HEK293 (cell line): ENCODE measurements around the gene NEDD1.

Source experiments
- CTCF ChIA-PET: fragments of 350-600 bp; formaldehyde crosslinking; extraction: SDS; loops from one replicate; lab custom pipeline; 2021; ENCODE audit warnings: antibody characterized with exemption; lab: Yijun Ruan, JAX
- POLR2A ChIA-PET: fragments of 300-600 bp; formaldehyde crosslinking; extraction: SDS; loops from one replicate; lab custom pipeline; 2020; ENCODE audit warnings: antibody characterized with exemption, inconsistent platforms; lab: Yijun Ruan, JAX
- H3K27ac ChIP-seq: fragments of 200-500 bp; sonication (Bioruptor generic); 2 replicates; pipeline ENCODE4 v1.5.1; 2014; ENCODE audit warnings: low read depth, low read length, control low read depth, inconsistent platforms; ENCODE audit errors: extremely low read depth
- H3K36me3 ChIP-seq, 2 experiments: fragments of 200-500 bp in 1 of 2; sonication (Bioruptor generic) in 1 of 2; 1 replicate in 1 of 2; 2 replicates in 1 of 2; pipeline ENCODE4 v1.5.1; 2014 to 2017; ENCODE audit warnings: inconsistent platforms in 2 of 2, low read length in 2 of 2; ENCODE audit not compliant: control insufficient read depth in 2 of 2, insufficient read depth in 1 of 2
- H3K4me1 ChIP-seq: fragments of 200-500 bp; sonication (Bioruptor generic); 2 replicates; pipeline ENCODE4 v1.5.1; 2014; ENCODE audit warnings: mild to moderate bottlenecking, low read length, inconsistent platforms; ENCODE audit not compliant: control insufficient read depth, insufficient read depth
- H3K4me3 ChIP-seq: 2 replicates; pipeline ENCODE4 v1.5.1; 2011; ENCODE audit warnings: low read depth, mild to moderate bottlenecking, control low read depth, low read length, moderate library complexity
- H3K9me3 ChIP-seq: fragments of 200-500 bp; sonication (Bioruptor generic); 2 replicates; pipeline ENCODE4 v1.5.1; 2014; ENCODE audit warnings: low read depth, low read length, inconsistent platforms; ENCODE audit not compliant: control insufficient read depth, insufficient read depth
- ELK4 ChIP-seq: IDR thresholded peaks from 2 replicates; pipeline ENCODE4 v1.6.1; 2011; ENCODE audit warnings: mild to moderate bottlenecking, low read depth, low read length, borderline replicate concordance
- HOXA7 ChIP-seq: sonication (generic); formaldehyde crosslinking; IDR thresholded peaks from 2 replicates; pipeline ENCODE4 v1.8.1; 2022; ENCODE audit warnings: missing genetic modification reagents, borderline replicate concordance
- KLF1 ChIP-seq: fragments of 450-650 bp; formaldehyde crosslinking; IDR thresholded peaks from 2 replicates; pipeline ENCODE4 v1.5.1; 2016; ENCODE audit warnings: missing biosample characterization, missing genetic modification characterization
- KLF10 ChIP-seq: fragments of 450-650 bp; IDR thresholded peaks from 2 replicates; pipeline ENCODE4 v1.5.1; 2018; ENCODE audit warnings: missing biosample characterization, mild to moderate bottlenecking, missing genetic modification characterization
- KLF17 ChIP-seq: fragments of 450-650 bp; formaldehyde crosslinking; IDR thresholded peaks from 2 replicates; pipeline ENCODE4 v1.5.1; 2016; ENCODE audit warnings: missing biosample characterization, missing genetic modification characterization
- KLF7 ChIP-seq: fragments of 450-650 bp; formaldehyde crosslinking; IDR thresholded peaks from 2 replicates; pipeline ENCODE4 v1.5.1; 2016; ENCODE audit warnings: missing biosample characterization, missing genetic modification characterization, borderline replicate concordance
- PRDM4 ChIP-seq: fragments of 450-650 bp; formaldehyde crosslinking; IDR thresholded peaks from 2 replicates; pipeline ENCODE4 v1.5.1; 2017; ENCODE audit warnings: missing biosample characterization, missing genetic modification characterization
- TSHZ1 ChIP-seq: fragments of 450-650 bp; formaldehyde crosslinking; IDR thresholded peaks from 2 replicates; pipeline ENCODE4 v1.5.1; 2016; ENCODE audit warnings: missing biosample characterization, missing genetic modification characterization, borderline replicate concordance
- ZBTB1 ChIP-seq: fragments of 450-650 bp; formaldehyde crosslinking; IDR thresholded peaks from 2 replicates; pipeline ENCODE4 v1.5.1; 2016; ENCODE audit warnings: missing biosample characterization, missing genetic modification characterization
- ZBTB44 ChIP-seq: fragments of 450-650 bp; IDR thresholded peaks from 2 replicates; pipeline ENCODE4 v1.5.1; 2018; ENCODE audit warnings: missing biosample characterization, mild to moderate bottlenecking, missing genetic modification characterization
- ZFP69B ChIP-seq: fragments of 450-650 bp; formaldehyde crosslinking; IDR thresholded peaks from 2 replicates; pipeline ENCODE4 v1.5.1; 2016; ENCODE audit warnings: missing biosample characterization, missing genetic modification characterization
- ZNF19 ChIP-seq: fragments of 450-650 bp; formaldehyde crosslinking; IDR thresholded peaks from 2 replicates; pipeline ENCODE4; 2016; ENCODE audit warnings: missing biosample characterization, missing genetic modification characterization, low read depth
- ZNF239 ChIP-seq: fragments of 450-650 bp; formaldehyde crosslinking; IDR thresholded peaks from 2 replicates; pipeline ENCODE4 v1.5.1; 2016; ENCODE audit warnings: missing biosample characterization, missing genetic modification characterization
- ZNF24 ChIP-seq: fragments of 450-650 bp; formaldehyde crosslinking; IDR thresholded peaks from 2 replicates; pipeline ENCODE4 v1.5.1; 2016; ENCODE audit warnings: missing biosample characterization, missing genetic modification characterization
- ZNF354C ChIP-seq: fragments of 450-650 bp; formaldehyde crosslinking; IDR thresholded peaks from 2 replicates; pipeline ENCODE4 v1.5.1; 2016; ENCODE audit warnings: missing biosample characterization, missing genetic modification characterization, low read depth, borderline replicate concordance
- ZNF423 ChIP-seq: fragments of 450-650 bp; formaldehyde crosslinking; IDR thresholded peaks from 2 replicates; pipeline ENCODE4 v1.5.1; 2016; ENCODE audit warnings: missing biosample characterization, missing genetic modification characterization
- ZNF513 ChIP-seq: fragments of 450-650 bp; IDR thresholded peaks from 2 replicates; pipeline ENCODE4 v1.5.1; 2018; ENCODE audit warnings: missing biosample characterization, missing genetic modification characterization
- ZNF561 ChIP-seq: fragments of 450-650 bp; IDR thresholded peaks from 2 replicates; pipeline ENCODE4 v1.5.1; 2018; ENCODE audit warnings: missing biosample characterization, missing genetic modification characterization, borderline replicate concordance
- ZNF621 ChIP-seq: fragments of 450-650 bp; formaldehyde crosslinking; IDR thresholded peaks from 2 replicates; pipeline ENCODE4 v1.5.1; 2017; ENCODE audit warnings: missing biosample characterization, missing genetic modification characterization
- ZNF692 ChIP-seq: fragments of 450-650 bp; formaldehyde crosslinking; IDR thresholded peaks from 2 replicates; pipeline ENCODE4 v1.5.1; 2016; ENCODE audit warnings: missing biosample characterization, missing genetic modification characterization
- ZNF76 ChIP-seq: fragments of 450-650 bp; formaldehyde crosslinking; IDR thresholded peaks from 2 replicates; pipeline ENCODE4; 2016; ENCODE audit warnings: low read depth, missing biosample characterization, missing genetic modification characterization, borderline replicate concordance
- ZNF791 ChIP-seq: fragments of 450-650 bp; formaldehyde crosslinking; IDR thresholded peaks from 2 replicates; pipeline ENCODE4 v1.5.1; 2016; ENCODE audit warnings: missing biosample characterization, missing genetic modification characterization
- ZSCAN5A ChIP-seq: fragments of 450-650 bp; formaldehyde crosslinking; IDR thresholded peaks from 2 replicates; pipeline ENCODE4 v1.5.1; 2016; ENCODE audit warnings: missing biosample characterization, missing genetic modification characterization

NEDD1 gene

GRCh38 chr12:96994900-96995299, 87.8 kb downstream of the NEDD1 start (continued):
- no peak for TF ChIP-seq TSHZ1 (tag by site-specific recombination)
- no peak for TF ChIP-seq KLF17 (tag by site-specific recombination)
- TF ChIP-seq KLF10, result no peak
- TF ChIP-seq ELK4, result no peak
- no peak for TF ChIP-seq KLF1 (tag by site-specific recombination)
- TF ChIP-seq ZNF621 (tag by site-specific recombination), result no peak
- TF ChIP-seq ZNF423 (tag by site-specific recombination), result no peak
- no peak for TF ChIP-seq ZNF19 (tag by site-specific recombination)
- no peak for TF ChIP-seq ZNF76 (tag by site-specific recombination)
- TF ChIP-seq ZFP69B (tag by site-specific recombination), result no peak
- no peak for TF ChIP-seq HOXA7 (CRISPR knock-in tag)

GRCh38 chr12:96995861-96996260, 88.8 kb downstream of the NEDD1 start:
- POLR2A ChIA-PET, result no interaction called here
- H3K4me3 ChIP-seq, result no peak overlapping the region
- CTCF ChIA-PET, result interaction anchor here (0.6 to 1.6 kb wide), 3 partner anchors 10 to 313 kb away, joined by 3 to 8 read pairs (median 3); no protein-coding TSS in a partner anchor
- TF ChIP-seq PRDM4 (tag by site-specific recombination) (no peak), ZNF239 (tag by site-specific recombination) (no peak), ZNF24 (tag by site-specific recombination) (no peak), ZBTB1 (tag by site-specific recombination) (no peak), ZBTB44 (tag by site-specific recombination) (no peak), ZNF513 (tag by site-specific recombination) (no peak), ZSCAN5A (no peak), ZNF354C (no peak), ZNF692 (tag by site-specific recombination) (no peak), KLF7 (tag by site-specific recombination) (no peak), ZNF561 (tag by site-specific recombination) (no peak), ZNF791 (tag by site-specific recombination) (no peak)

More at GRCh38 chr12:96995861-96996260, 88.8 kb downstream of the NEDD1 start:
- no peaks in the 10 kb centered on the region for H3K4me1 ChIP-seq
- no peaks in the 10 kb centered on the region for H3K36me3 ChIP-seq
- no peak overlapping the region for H3K27ac ChIP-seq
- no peaks in the 10 kb centered on the region for H3K9me3 ChIP-seq
